ENCODE data around the gene ITPR3. TPM values are rescaled to one million over a fixed set of nuclear protein-coding genes. Genes with fewer than 3 reads are reported as not detected.

The ITPR3 gene
- total and polyA plus RNA-seq, 2 of the 13 experiments (the other 11 are each of a cell fraction or from before 2014, with no cell fraction given): 3.8 to 21.4 TPM

DNA sequence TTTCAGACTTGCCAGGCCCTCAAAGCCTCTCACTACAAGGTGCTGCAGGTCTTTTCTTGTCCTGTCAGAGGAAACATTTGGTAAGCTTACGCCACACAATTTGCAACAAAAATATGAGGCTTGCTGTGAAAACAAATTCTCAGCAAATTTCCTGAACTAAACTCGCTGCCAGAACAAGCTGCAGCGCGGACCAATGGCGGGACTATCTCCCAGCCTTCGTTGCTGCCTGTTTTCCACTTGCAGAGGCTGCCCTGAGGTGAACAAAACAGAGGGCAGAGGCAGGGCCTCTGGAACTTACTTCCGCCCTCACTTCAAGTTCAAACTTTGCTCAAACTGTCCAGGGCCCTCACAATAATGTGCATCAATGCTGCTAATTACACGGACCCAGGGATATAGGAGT lies 78.0 kb downstream of the ITPR3 start:
- TF ChIP-seq ZNF44 (CRISPR knock-in tag; IDR thresholded peaks at IDR 0.05) (no peak), ZNF670 (CRISPR knock-in tag; IDR thresholded peaks at IDR 0.05; ENCODE audit: borderline replicate concordance) (no peak), ZNF350 (CRISPR knock-in tag; IDR thresholded peaks at IDR 0.05; ENCODE audit: borderline replicate concordance, low read depth) (no peak), ZNF547 (CRISPR knock-in tag; IDR thresholded peaks at IDR 0.05) (no peak), BRCA1 (CRISPR knock-in tag; IDR thresholded peaks at IDR 0.05) (no peak), GZF1 (CRISPR knock-in tag; IDR thresholded peaks at IDR 0.05) (no peak), ZNF556 (CRISPR knock-in tag; IDR thresholded peaks at IDR 0.05; ENCODE audit: borderline replicate concordance) (no peak), TCF7L2 (IDR thresholded peaks at IDR 0.05; ENCODE audit: low read depth, low read length) (no peak), ZNF232 (CRISPR knock-in tag; IDR thresholded peaks at IDR 0.05; ENCODE audit: borderline replicate concordance) (no peak), ZNF7 (CRISPR knock-in tag; IDR thresholded peaks at IDR 0.05) (no peak), ZNF878 (CRISPR knock-in tag; IDR thresholded peaks at IDR 0.05) (no peak)
- TF ChIP-seq, protein P1, sequence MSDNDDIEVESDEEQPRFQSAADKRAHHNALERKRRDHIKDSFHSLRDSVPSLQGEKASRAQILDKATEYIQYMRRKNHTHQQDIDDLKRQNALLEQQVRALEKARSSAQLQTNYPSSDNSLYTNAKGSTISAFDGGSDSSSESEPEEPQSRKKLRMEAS (IDR thresholded peaks at IDR 0.05): no peak
- TF ChIP-seq, protein P2, sequence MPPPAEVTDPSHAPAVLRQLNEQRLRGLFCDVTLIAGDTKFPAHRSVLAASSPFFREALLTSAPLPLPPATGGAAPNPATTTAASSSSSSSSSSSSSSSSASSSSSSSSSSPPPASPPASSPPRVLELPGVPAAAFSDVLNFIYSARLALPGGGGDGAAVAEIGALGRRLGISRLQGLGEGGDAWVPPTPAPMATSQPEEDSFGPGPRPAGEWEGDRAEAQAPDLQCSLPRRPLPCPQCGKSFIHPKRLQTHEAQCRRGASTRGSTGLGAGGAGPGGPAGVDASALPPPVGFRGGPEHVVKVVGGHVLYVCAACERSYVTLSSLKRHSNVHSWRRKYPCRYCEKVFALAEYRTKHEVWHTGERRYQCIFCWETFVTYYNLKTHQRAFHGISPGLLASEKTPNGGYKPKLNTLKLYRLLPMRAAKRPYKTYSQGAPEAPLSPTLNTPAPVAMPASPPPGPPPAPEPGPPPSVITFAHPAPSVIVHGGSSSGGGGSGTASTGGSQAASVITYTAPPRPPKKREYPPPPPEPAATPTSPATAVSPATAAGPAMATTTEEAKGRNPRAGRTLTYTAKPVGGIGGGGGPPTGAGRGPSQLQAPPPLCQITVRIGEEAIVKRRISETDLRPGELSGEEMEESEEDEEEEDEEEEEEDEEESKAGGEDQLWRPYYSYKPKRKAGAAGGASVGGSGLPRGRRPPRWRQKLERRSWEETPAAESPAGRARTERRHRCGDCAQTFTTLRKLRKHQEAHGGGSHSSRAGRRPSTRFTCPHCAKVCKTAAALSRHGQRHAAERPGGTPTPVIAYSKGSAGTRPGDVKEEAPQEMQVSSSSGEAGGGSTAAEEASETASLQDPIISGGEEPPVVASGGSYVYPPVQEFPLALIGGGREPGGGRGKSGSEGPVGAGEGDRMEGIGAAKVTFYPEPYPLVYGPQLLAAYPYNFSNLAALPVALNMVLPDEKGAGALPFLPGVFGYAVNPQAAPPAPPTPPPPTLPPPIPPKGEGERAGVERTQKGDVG (CRISPR knock-in tag; IDR thresholded peaks at IDR 0.05; ENCODE audit: borderline replicate concordance): no peak
- TF ChIP-seq, protein P3, sequence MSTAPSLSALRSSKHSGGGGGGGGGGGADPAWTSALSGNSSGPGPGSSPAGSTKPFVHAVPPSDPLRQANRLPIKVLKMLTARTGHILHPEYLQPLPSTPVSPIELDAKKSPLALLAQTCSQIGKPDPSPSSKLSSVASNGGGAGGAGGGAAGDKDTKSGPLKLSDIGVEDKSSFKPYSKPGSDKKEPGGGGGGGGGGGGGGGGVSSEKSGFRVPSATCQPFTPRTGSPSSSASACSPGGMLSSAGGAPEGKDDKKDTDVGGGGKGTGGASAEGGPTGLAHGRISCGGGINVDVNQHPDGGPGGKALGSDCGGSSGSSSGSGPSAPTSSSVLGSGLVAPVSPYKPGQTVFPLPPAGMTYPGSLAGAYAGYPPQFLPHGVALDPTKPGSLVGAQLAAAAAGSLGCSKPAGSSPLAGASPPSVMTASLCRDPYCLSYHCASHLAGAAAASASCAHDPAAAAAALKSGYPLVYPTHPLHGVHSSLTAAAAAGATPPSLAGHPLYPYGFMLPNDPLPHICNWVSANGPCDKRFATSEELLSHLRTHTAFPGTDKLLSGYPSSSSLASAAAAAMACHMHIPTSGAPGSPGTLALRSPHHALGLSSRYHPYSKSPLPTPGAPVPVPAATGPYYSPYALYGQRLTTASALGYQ (CRISPR knock-in tag; IDR thresholded peaks at IDR 0.05): no peak
- no peaks in the 10 kb centered on the region for H3K27me3 ChIP-seq (ENCODE audit: control insufficient read depth in 1 of 2, insufficient read depth in 2 of 2, low read length in 2 of 2)
- no peak for FAIRE-seq
- 97% methylated on average over 8 of the region's 8 CpGs for WGBS (ENCODE audit: low lambda C conversion rate)
- in situ Hi-C loops (cut with HindIII; ENCODE audit: extremely low pct_ligation_motif_present, low pct_unique_long_range_greater_than_20kb): no loop called here
- H3K4me1 ChIP-seq (ENCODE audit: insufficient read depth, low read length): no peaks in the 10 kb centered on the region
- DNase-seq (ENCODE audit: low spot score): no peak
- ChIA-PET CTCF (ENCODE audit: low intra/inter-chr PET ratio, low total read pairs) (interaction anchor here (2.1 to 4.7 kb wide), 2 partner anchors 109 to 113 kb away, joined by 16 to 19 read pairs; no protein-coding TSS in a partner anchor), POLR2A (no interaction called here)
- peaks cover 29 to 72% of the 10 kb centered on the region in 2 experiments for H3K36me3 ChIP-seq (replicated peaks in 1 of 2; ENCODE audit: control insufficient read depth in 1 of 2, insufficient read depth in 2 of 2, low read length in 2 of 2)
- no peaks in the 10 kb centered on the region for H3K9me3 ChIP-seq (ENCODE audit: low read length)
- intact Hi-C loops (cut with micrococcal nuclease; ENCODE audit: unreplicated experiment): no loop called here
- H4K20me1 ChIP-seq (ENCODE audit: insufficient read depth, low read length): no peaks in the 10 kb centered on the region; the same call in 1 of the 2 replicates
- no peak overlapping the region for H3K4me3 ChIP-seq (replicated peaks in 1 of 3; ENCODE audit: insufficient read depth in 1 of 3, low read depth in 2 of 3, low read length in 3 of 3)
- ATAC-seq: no peak
- H3K4me2 ChIP-seq (ENCODE audit: low read depth, low read length): no peak overlapping the region
- H3K9ac ChIP-seq (ENCODE audit: insufficient read depth, low read depth, low read length): no peak overlapping the region
- BruUV-seq (replicated peaks): no TSS peak
- no peak overlapping the region for H2AFZ ChIP-seq (ENCODE audit: low read length)
- no peaks in the 10 kb centered on the region for H3K79me2 ChIP-seq (ENCODE audit: insufficient read depth, low read length)
- no peak overlapping the region for H3K27ac ChIP-seq (ENCODE audit: extremely low read length, insufficient read depth, low read length)

Measured in HepG2 (cell line).